HEK293 (cell line): ENCODE results near the gene FAM110A.

Source experiments
- BCL11B ChIP-seq: fragments of 450-650 bp; formaldehyde crosslinking; IDR thresholded peaks from 2 replicates; pipeline ENCODE4 v1.5.1; 2016; ENCODE audit warnings: low read depth, missing biosample characterization, missing genetic modification characterization
- GLI4 ChIP-seq: fragments of 450-650 bp; formaldehyde crosslinking; IDR thresholded peaks from 2 replicates; pipeline ENCODE4 v1.5.1; 2016; ENCODE audit warnings: missing biosample characterization, missing genetic modification characterization
- KLF1 ChIP-seq: fragments of 450-650 bp; formaldehyde crosslinking; IDR thresholded peaks from 2 replicates; pipeline ENCODE4 v1.5.1; 2016; ENCODE audit warnings: missing biosample characterization, missing genetic modification characterization
- PRDM4 ChIP-seq: fragments of 450-650 bp; formaldehyde crosslinking; IDR thresholded peaks from 2 replicates; pipeline ENCODE4 v1.5.1; 2017; ENCODE audit warnings: missing biosample characterization, missing genetic modification characterization
- SP7 ChIP-seq: fragments of 450-650 bp; formaldehyde crosslinking; IDR thresholded peaks from 2 replicates; pipeline ENCODE4 v1.5.1; 2016; ENCODE audit warnings: missing biosample characterization, missing genetic modification characterization
- ZBTB17 ChIP-seq: fragments of 450-650 bp; formaldehyde crosslinking; IDR thresholded peaks from 2 replicates; pipeline ENCODE4 v1.5.1; 2016; ENCODE audit warnings: missing biosample characterization, missing genetic modification characterization
- ZBTB8A ChIP-seq: fragments of 450-650 bp; formaldehyde crosslinking; IDR thresholded peaks from 2 replicates; pipeline ENCODE4 v1.5.1; 2016; ENCODE audit warnings: missing biosample characterization, missing genetic modification characterization
- ZEB2 ChIP-seq: fragments of 450-650 bp; formaldehyde crosslinking; IDR thresholded peaks from 2 replicates; pipeline ENCODE4 v1.5.1; 2016; ENCODE audit warnings: missing biosample characterization, missing genetic modification characterization
- ZFP41 ChIP-seq: fragments of 450-650 bp; formaldehyde crosslinking; IDR thresholded peaks from 2 replicates; pipeline ENCODE4 v1.5.1; 2016; ENCODE audit warnings: missing biosample characterization, missing genetic modification characterization, borderline replicate concordance
- ZNF10 ChIP-seq: fragments of 450-650 bp; formaldehyde crosslinking; IDR thresholded peaks from 2 replicates; pipeline ENCODE4 v1.5.1; 2017; ENCODE audit warnings: missing biosample characterization, missing genetic modification characterization
- ZNF114 ChIP-seq: fragments of 450-650 bp; formaldehyde crosslinking; IDR thresholded peaks from 2 replicates; pipeline ENCODE4 v1.5.0; 2017; ENCODE audit warnings: missing biosample characterization, missing genetic modification characterization
- ZNF211 ChIP-seq: fragments of 450-650 bp; formaldehyde crosslinking; IDR thresholded peaks from 2 replicates; pipeline ENCODE4 v1.5.1; 2016; ENCODE audit warnings: low read depth, missing biosample characterization, missing genetic modification characterization
- ZNF292 ChIP-seq: fragments of 450-650 bp; formaldehyde crosslinking; IDR thresholded peaks from 2 replicates; pipeline ENCODE4 v1.5.1; 2016; ENCODE audit warnings: low read depth, missing biosample characterization, missing genetic modification characterization, borderline replicate concordance
- ZNF335 ChIP-seq: fragments of 450-650 bp; formaldehyde crosslinking; conservative IDR thresholded peaks from 2 replicates; pipeline ENCODE4 v1.5.1; 2016; ENCODE audit warnings: missing biosample characterization, missing genetic modification characterization
- ZNF366 ChIP-seq: fragments of 450-650 bp; formaldehyde crosslinking; conservative IDR thresholded peaks from 2 replicates; pipeline ENCODE4 v1.5.1; 2016; ENCODE audit warnings: missing biosample characterization, missing genetic modification characterization
- ZNF394 ChIP-seq: fragments of 450-650 bp; formaldehyde crosslinking; IDR thresholded peaks from 2 replicates; pipeline ENCODE4 v1.5.1; 2016; ENCODE audit warnings: missing biosample characterization, missing genetic modification characterization, mild to moderate bottlenecking, moderate library complexity, borderline replicate concordance
- ZNF530 ChIP-seq: fragments of 450-650 bp; formaldehyde crosslinking; IDR thresholded peaks from 2 replicates; pipeline ENCODE4 v1.5.1; 2016; ENCODE audit warnings: low read depth, missing biosample characterization, missing genetic modification characterization
- ZNF585B ChIP-seq: fragments of 450-650 bp; formaldehyde crosslinking; IDR thresholded peaks from 2 replicates; pipeline ENCODE4 v1.5.1; 2016; ENCODE audit warnings: missing biosample characterization, missing genetic modification characterization
- ZNF623 ChIP-seq: fragments of 450-650 bp; formaldehyde crosslinking; IDR thresholded peaks from 2 replicates; pipeline ENCODE4 v1.5.1; 2016; ENCODE audit warnings: missing biosample characterization, missing genetic modification characterization
- ZNF843 ChIP-seq: fragments of 450-650 bp; formaldehyde crosslinking; IDR thresholded peaks from 2 replicates; pipeline ENCODE4 v1.5.1; 2016; ENCODE audit warnings: missing biosample characterization, missing genetic modification characterization
- ZSCAN23 ChIP-seq: fragments of 450-650 bp; formaldehyde crosslinking; IDR thresholded peaks from 2 replicates; pipeline ENCODE4 v1.5.1; 2016; ENCODE audit warnings: missing biosample characterization, missing genetic modification characterization
- TF ChIP-seq, protein P1 (sequence below): fragments of 450-650 bp; formaldehyde crosslinking; IDR thresholded peaks from 2 replicates; pipeline ENCODE4 v1.5.1; 2016; ENCODE audit warnings: missing biosample characterization, missing genetic modification characterization, borderline replicate concordance
- TF ChIP-seq, protein P2 (sequence below): fragments of 450-650 bp; formaldehyde crosslinking; IDR thresholded peaks from 2 replicates; pipeline ENCODE4 v1.5.1; 2016; ENCODE audit warnings: missing biosample characterization, missing genetic modification characterization
- TF ChIP-seq, protein P3 (sequence below): fragments of 450-650 bp; formaldehyde crosslinking; IDR thresholded peaks from 2 replicates; pipeline ENCODE4 v1.5.1; 2016; ENCODE audit warnings: missing biosample characterization, missing genetic modification characterization
- TF ChIP-seq, protein P4 (sequence below): fragments of 450-650 bp; formaldehyde crosslinking; IDR thresholded peaks from 2 replicates; pipeline ENCODE4 v1.5.1; 2016; ENCODE audit warnings: missing biosample characterization, missing genetic modification characterization
- TF ChIP-seq, protein P5 (sequence below): fragments of 450-650 bp; formaldehyde crosslinking; IDR thresholded peaks from 2 replicates; pipeline ENCODE4 v1.5.1; 2016; ENCODE audit warnings: missing biosample characterization, missing genetic modification characterization

FAM110A gene

GRCh38 chr20:856361-856775 lies 22.9 kb downstream of the FAM110A start (continued):
- TF ChIP-seq ZBTB8A (tag by site-specific recombination) (no peak), ZNF623 (tag by site-specific recombination) (no peak), GLI4 (tag by site-specific recombination) (no peak), ZNF530 (tag by site-specific recombination) (no peak), ZNF10 (tag by site-specific recombination) (no peak), ZNF394 (tag by site-specific recombination) (no peak), ZNF585B (tag by site-specific recombination) (no peak), ZNF366 (tag by site-specific recombination) (peak; percentile 59), ZSCAN23 (tag by site-specific recombination) (no peak), PRDM4 (tag by site-specific recombination) (no peak), ZFP41 (tag by site-specific recombination) (no peak), ZBTB17 (tag by site-specific recombination) (no peak), BCL11B (tag by site-specific recombination) (no peak), ZNF114 (tag by site-specific recombination) (no peak), ZNF843 (tag by site-specific recombination) (no peak), ZEB2 (tag by site-specific recombination) (no peak), ZNF335 (no peak), ZNF211 (tag by site-specific recombination) (no peak), KLF1 (peak; percentile 81), ZNF292 (tag by site-specific recombination) (no peak), SP7 (tag by site-specific recombination) (peak; percentile 51; the same call in 1 of the 2 replicates)
- TF ChIP-seq, protein P1, sequence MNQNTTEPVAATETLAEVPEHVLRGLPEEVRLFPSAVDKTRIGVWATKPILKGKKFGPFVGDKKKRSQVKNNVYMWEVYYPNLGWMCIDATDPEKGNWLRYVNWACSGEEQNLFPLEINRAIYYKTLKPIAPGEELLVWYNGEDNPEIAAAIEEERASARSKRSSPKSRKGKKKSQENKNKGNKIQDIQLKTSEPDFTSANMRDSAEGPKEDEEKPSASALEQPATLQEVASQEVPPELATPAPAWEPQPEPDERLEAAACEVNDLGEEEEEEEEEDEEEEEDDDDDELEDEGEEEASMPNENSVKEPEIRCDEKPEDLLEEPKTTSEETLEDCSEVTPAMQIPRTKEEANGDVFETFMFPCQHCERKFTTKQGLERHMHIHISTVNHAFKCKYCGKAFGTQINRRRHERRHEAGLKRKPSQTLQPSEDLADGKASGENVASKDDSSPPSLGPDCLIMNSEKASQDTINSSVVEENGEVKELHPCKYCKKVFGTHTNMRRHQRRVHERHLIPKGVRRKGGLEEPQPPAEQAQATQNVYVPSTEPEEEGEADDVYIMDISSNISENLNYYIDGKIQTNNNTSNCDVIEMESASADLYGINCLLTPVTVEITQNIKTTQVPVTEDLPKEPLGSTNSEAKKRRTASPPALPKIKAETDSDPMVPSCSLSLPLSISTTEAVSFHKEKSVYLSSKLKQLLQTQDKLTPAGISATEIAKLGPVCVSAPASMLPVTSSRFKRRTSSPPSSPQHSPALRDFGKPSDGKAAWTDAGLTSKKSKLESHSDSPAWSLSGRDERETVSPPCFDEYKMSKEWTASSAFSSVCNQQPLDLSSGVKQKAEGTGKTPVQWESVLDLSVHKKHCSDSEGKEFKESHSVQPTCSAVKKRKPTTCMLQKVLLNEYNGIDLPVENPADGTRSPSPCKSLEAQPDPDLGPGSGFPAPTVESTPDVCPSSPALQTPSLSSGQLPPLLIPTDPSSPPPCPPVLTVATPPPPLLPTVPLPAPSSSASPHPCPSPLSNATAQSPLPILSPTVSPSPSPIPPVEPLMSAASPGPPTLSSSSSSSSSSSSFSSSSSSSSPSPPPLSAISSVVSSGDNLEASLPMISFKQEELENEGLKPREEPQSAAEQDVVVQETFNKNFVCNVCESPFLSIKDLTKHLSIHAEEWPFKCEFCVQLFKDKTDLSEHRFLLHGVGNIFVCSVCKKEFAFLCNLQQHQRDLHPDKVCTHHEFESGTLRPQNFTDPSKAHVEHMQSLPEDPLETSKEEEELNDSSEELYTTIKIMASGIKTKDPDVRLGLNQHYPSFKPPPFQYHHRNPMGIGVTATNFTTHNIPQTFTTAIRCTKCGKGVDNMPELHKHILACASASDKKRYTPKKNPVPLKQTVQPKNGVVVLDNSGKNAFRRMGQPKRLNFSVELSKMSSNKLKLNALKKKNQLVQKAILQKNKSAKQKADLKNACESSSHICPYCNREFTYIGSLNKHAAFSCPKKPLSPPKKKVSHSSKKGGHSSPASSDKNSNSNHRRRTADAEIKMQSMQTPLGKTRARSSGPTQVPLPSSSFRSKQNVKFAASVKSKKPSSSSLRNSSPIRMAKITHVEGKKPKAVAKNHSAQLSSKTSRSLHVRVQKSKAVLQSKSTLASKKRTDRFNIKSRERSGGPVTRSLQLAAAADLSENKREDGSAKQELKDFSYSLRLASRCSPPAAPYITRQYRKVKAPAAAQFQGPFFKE (tag by site-specific recombination): no peak
- TF ChIP-seq, protein P2, sequence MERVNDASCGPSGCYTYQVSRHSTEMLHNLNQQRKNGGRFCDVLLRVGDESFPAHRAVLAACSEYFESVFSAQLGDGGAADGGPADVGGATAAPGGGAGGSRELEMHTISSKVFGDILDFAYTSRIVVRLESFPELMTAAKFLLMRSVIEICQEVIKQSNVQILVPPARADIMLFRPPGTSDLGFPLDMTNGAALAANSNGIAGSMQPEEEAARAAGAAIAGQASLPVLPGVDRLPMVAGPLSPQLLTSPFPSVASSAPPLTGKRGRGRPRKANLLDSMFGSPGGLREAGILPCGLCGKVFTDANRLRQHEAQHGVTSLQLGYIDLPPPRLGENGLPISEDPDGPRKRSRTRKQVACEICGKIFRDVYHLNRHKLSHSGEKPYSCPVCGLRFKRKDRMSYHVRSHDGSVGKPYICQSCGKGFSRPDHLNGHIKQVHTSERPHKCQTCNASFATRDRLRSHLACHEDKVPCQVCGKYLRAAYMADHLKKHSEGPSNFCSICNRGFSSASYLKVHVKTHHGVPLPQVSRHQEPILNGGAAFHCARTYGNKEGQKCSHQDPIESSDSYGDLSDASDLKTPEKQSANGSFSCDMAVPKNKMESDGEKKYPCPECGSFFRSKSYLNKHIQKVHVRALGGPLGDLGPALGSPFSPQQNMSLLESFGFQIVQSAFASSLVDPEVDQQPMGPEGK (tag by site-specific recombination): no peak
- TF ChIP-seq, protein P3, sequence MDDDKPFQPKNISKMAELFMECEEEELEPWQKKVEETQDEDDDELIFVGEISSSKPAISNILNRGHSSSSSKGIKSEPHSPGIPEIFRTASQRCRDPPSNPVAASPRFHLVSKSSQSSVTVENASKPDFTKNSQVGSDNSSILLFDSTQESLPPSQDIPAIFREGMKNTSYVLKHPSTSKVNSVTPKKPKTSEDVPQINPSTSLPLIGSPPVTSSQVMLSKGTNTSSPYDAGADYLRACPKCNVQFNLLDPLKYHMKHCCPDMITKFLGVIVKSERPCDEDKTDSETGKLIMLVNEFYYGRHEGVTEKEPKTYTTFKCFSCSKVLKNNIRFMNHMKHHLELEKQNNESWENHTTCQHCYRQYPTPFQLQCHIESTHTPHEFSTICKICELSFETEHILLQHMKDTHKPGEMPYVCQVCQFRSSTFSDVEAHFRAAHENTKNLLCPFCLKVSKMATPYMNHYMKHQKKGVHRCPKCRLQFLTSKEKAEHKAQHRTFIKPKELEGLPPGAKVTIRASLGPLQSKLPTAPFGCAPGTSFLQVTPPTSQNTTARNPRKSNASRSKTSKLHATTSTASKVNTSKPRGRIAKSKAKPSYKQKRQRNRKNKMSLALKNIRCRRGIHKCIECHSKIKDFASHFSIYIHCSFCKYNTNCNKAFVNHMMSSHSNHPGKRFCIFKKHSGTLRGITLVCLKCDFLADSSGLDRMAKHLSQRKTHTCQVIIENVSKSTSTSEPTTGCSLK (tag by site-specific recombination): no peak
- TF ChIP-seq, protein P4, sequence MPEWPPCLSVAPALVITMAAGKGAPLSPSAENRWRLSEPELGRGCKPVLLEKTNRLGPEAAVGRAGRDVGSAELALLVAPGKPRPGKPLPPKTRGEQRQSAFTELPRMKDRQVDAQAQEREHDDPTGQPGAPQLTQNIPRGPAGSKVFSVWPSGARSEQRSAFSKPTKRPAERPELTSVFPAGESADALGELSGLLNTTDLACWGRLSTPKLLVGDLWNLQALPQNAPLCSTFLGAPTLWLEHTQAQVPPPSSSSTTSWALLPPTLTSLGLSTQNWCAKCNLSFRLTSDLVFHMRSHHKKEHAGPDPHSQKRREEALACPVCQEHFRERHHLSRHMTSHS (tag by site-specific recombination): no peak
- TF ChIP-seq, protein P5, sequence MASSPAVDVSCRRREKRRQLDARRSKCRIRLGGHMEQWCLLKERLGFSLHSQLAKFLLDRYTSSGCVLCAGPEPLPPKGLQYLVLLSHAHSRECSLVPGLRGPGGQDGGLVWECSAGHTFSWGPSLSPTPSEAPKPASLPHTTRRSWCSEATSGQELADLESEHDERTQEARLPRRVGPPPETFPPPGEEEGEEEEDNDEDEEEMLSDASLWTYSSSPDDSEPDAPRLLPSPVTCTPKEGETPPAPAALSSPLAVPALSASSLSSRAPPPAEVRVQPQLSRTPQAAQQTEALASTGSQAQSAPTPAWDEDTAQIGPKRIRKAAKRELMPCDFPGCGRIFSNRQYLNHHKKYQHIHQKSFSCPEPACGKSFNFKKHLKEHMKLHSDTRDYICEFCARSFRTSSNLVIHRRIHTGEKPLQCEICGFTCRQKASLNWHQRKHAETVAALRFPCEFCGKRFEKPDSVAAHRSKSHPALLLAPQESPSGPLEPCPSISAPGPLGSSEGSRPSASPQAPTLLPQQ (tag by site-specific recombination): 0 out of 2 replicates have a peak, but pooled peaks have one; percentile 18
